Endothelial cell of umbilical vein (primary cell): ENCODE results near the gene CCSER1. TPM values are rescaled to one million over a fixed set of nuclear protein-coding genes. Genes with fewer than 3 reads are reported as not detected.

Experiments used
- BruUV-seq: library from RNA; stranded (reverse); fragments of 400-500 nt; replicated peaks from 2 replicates; lab custom pipeline; 2021; lab: Mats Ljungman, UMichigan
- CTCF ChIA-PET: fragments of 300-600, 350-600 bp; sonication (Branson Sonifier 250); formaldehyde crosslinking; loops from one replicate; lab custom pipeline; 2021; ENCODE audit warnings: antibody characterized with exemption, inconsistent platforms; lab: Charles Lee
- POLR2A ChIA-PET: fragments of 300-600, 350-600 bp; sonication (Branson Sonifier 250); formaldehyde crosslinking; loops from one replicate; lab custom pipeline; 2021; ENCODE audit warnings: antibody characterized with exemption, inconsistent platforms; lab: Charles Lee
- DNase-seq: peaks from one replicate; pipeline ENCODE4 v3.0.0-alpha.2; 2011; ENCODE audit warnings: low read depth, low spot score
- FAIRE-seq: peaks from 2 replicates; lab custom pipeline; 2011; peaks lifted over from hg19 to GRCh38; lab: Jason Lieb, UNC
- H2AFZ ChIP-seq: 2 replicates; pipeline ENCODE4 v1.6.0; 2012; ENCODE audit warnings: low read depth, low read length, control low read depth, inconsistent platforms
- H3K27ac ChIP-seq: 2 replicates; pipeline ENCODE4 v1.5.1; 2011; ENCODE audit warnings: low read depth, mild to moderate bottlenecking, control low read depth, low read length, moderate library complexity; ENCODE audit not compliant: insufficient read depth
- H3K27me3 ChIP-seq, 2 experiments: 2 replicates each; pipeline versions ENCODE4 v1.6.0 to v1.6.1; 2011; ENCODE audit warnings: low read length in 2 of 2, mixed read lengths in 1 of 2; ENCODE audit not compliant: control insufficient read depth in 2 of 2, insufficient read depth in 2 of 2
- H3K36me3 ChIP-seq, 2 experiments: 2 replicates in 1 of 2; 3 replicates in 1 of 2; pipeline ENCODE4 v1.5.1; 2011; ENCODE audit warnings: low read length in 2 of 2, mild to moderate bottlenecking in 1 of 2, moderate library complexity in 1 of 2; ENCODE audit not compliant: control insufficient read depth in 2 of 2, insufficient read depth in 2 of 2; ENCODE audit errors: extremely low read depth in 1 of 2
- H3K4me1 ChIP-seq: 3 replicates; pipeline ENCODE4 v1.5.1; 2011; ENCODE audit warnings: mild to moderate bottlenecking, low read length; ENCODE audit not compliant: control insufficient read depth, insufficient read depth; ENCODE audit errors: extremely low read depth
- H3K4me2 ChIP-seq: 2 replicates; pipeline ENCODE4 v1.6.1; 2011; ENCODE audit warnings: low read length, control low read depth, mixed read lengths; ENCODE audit not compliant: insufficient read depth
- H3K4me3 ChIP-seq, 3 experiments: fragments of 200-600 bp in 1 of 3; sonication (generic), shearing (Covaris generic) in 1 of 3; replicated peaks in 1 of 3; 2 replicates each; pipeline ENCODE4 v1.5.1; 2011 to 2016; ENCODE audit warnings: control low read depth in 3 of 3, low read length in 3 of 3, mild to moderate bottlenecking in 2 of 3, inconsistent platforms in 1 of 3, low read depth in 1 of 3, moderate library complexity in 1 of 3; ENCODE audit not compliant: insufficient read depth in 1 of 3
- H3K79me2 ChIP-seq: 2 replicates; pipeline ENCODE4 v1.6.0; 2012; ENCODE audit warnings: low read length, inconsistent platforms; ENCODE audit not compliant: control insufficient read depth, insufficient read depth
- H3K9ac ChIP-seq: replicated peaks from 2 replicates; pipeline ENCODE3; 2011; ENCODE audit warnings: low read length, control low read depth; ENCODE audit not compliant: insufficient read depth; ENCODE audit errors: extremely low read depth
- H3K9me1 ChIP-seq: replicated peaks from 3 replicates; pipeline ENCODE4 v1.6.0; 2011; ENCODE audit warnings: mild to moderate bottlenecking, low read length; ENCODE audit not compliant: control insufficient read depth, insufficient read depth; ENCODE audit errors: extremely low read depth
- H3K9me3 ChIP-seq: replicated peaks from 2 replicates; pipeline ENCODE4 v1.5.1; 2012; ENCODE audit warnings: low read length, inconsistent platforms; ENCODE audit not compliant: control insufficient read depth, insufficient read depth
- H4K20me1 ChIP-seq: replicated peaks from 2 replicates; pipeline ENCODE3; 2011; ENCODE audit warnings: mild to moderate bottlenecking, low read length; ENCODE audit not compliant: control insufficient read depth, insufficient read depth; ENCODE audit errors: extremely low read depth
- EZH2 ChIP-seq: IDR thresholded peaks from 2 replicates; pipeline ENCODE4 v1.6.1; 2012; ENCODE audit warnings: borderline replicate concordance, low read depth, mild to moderate bottlenecking, moderate library complexity, low read length, inconsistent platforms; ENCODE audit not compliant: severe bottlenecking
- FOS ChIP-seq: IDR thresholded peaks from 2 replicates; pipeline ENCODE4 v1.6.1; 2011; ENCODE audit warnings: mild to moderate bottlenecking, low read length, moderate library complexity, borderline replicate concordance; ENCODE audit not compliant: insufficient read depth
- GATA2 ChIP-seq: IDR thresholded peaks from 2 replicates; pipeline ENCODE4 v1.7.0; 2011; ENCODE audit warnings: low read depth, mild to moderate bottlenecking, moderate library complexity, mixed read lengths, low read length; ENCODE audit not compliant: insufficient read length, insufficient read depth
- JUN ChIP-seq: IDR thresholded peaks from 2 replicates; pipeline ENCODE4 v1.6.1; 2011; ENCODE audit warnings: borderline replicate concordance, low read depth; ENCODE audit not compliant: insufficient read length, insufficient read depth
- MYC ChIP-seq: IDR thresholded peaks from one replicate; pipeline ENCODE4 v1.6.1; 2011; ENCODE audit warnings: mild to moderate bottlenecking, low read depth, low read length
- POLR2A ChIP-seq: IDR thresholded peaks from 2 replicates; pipeline ENCODE4 v1.6.1; 2012; ENCODE audit warnings: low read depth, mild to moderate bottlenecking, control low read depth, low read length
- POLR2AphosphoS5 ChIP-seq: IDR thresholded peaks from 2 replicates; pipeline ENCODE4 v1.6.1; 2012; ENCODE audit warnings: low read depth, mild to moderate bottlenecking, control low read depth, low read length, moderate library complexity; ENCODE audit not compliant: insufficient read depth
- dilution Hi-C: fragments of 300-500 bp; cut with MboI; formaldehyde crosslinking; loops from one replicate; pipeline ENCODE4 v1.15.0; 2019; ENCODE audit warnings: low sequenced_read_pairs; ENCODE audit not compliant: extremely low pct_ligation_motif_present
- intact Hi-C: fragments of 100-400 bp; cut with micrococcal nuclease; formaldehyde crosslinking; loops from one replicate; pipeline ENCODE4 v1.10.0; 2022
- polyA plus RNA-seq, 4 experiments: library from polyadenylated mRNA; depleted of rRNA in 3 of 4; stranded (reverse) in 3 of 4; unstranded in 1 of 4; fragments of >200 nt; gene quantifications; 2 replicates each; pipeline versions ENCODE4 v1.2.1 to v1.2.3, GENCODE V29; 2011 to 2012; ENCODE audit warnings: missing spikeins in 1 of 4
- total RNA-seq: library from RNA; stranded (reverse); gene quantifications from 2 replicates; pipeline ENCODE4 v1.2.3, GENCODE V29; 2021
- TF ChIP-seq, protein P1 (sequence below): IDR thresholded peaks from 2 replicates; pipeline ENCODE4 v1.6.1; 2011; ENCODE audit not compliant: insufficient read depth, insufficient read length
- TF ChIP-seq, protein P2 (sequence below), 2 donors: IDR thresholded peaks; 1 replicate in 1 of 2; 2 replicates in 1 of 2; pipeline ENCODE4 v1.5.1; 2011; ENCODE audit warnings: low read length in 2 of 2, mild to moderate bottlenecking in 2 of 2, moderate library complexity in 2 of 2, control low read depth in 1 of 2, inconsistent platforms in 1 of 2, low read depth in 1 of 2; ENCODE audit not compliant: insufficient read depth in 1 of 2; ENCODE audit errors: extremely low read depth in 1 of 2

The CCSER1 gene
- total and polyA plus RNA-seq, 2 donors (not counting 3 experiments of a cell fraction or from before 2014, with no cell fraction given): 0.11 to 1.8 TPM

DNA sequence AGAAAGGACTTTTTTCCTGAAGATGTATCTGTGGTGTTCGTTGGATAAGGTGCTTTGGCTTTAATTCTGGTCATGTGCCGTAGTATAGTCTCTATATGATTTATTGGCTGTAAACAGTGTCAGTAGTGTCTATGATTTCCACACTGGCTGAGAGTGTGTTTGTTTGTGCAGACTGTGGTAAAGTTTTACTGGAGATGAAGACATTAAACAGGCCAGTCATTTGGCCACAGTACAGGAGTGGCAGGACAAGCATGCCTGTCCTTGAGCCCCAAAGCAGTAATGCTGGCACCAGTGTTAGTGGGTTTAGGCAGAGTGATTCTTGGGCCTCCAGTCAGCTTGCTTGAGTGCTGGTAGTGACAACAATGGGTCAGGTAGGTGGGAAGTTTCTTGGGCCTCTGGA lies 1152.7 kb downstream of the CCSER1 start:
- H3K27me3 ChIP-seq: no peaks in the 10 kb centered on the region
- H3K9me1 ChIP-seq: no peaks in the 10 kb centered on the region
- FAIRE-seq (no peak), DNase-seq (no peak)
- no peaks in the 10 kb centered on the region for H4K20me1 ChIP-seq
- no TSS peak for BruUV-seq
- H3K4me2 ChIP-seq: no peak overlapping the region
- no peak overlapping the region for H3K4me3 ChIP-seq
- no peaks in the 10 kb centered on the region for H3K4me1 ChIP-seq
- CTCF ChIA-PET: no interaction called here
- no peak overlapping the region for H3K9ac ChIP-seq
- TF ChIP-seq, protein P1, sequence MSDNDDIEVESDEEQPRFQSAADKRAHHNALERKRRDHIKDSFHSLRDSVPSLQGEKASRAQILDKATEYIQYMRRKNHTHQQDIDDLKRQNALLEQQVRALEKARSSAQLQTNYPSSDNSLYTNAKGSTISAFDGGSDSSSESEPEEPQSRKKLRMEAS: no peak
- TF ChIP-seq JUN (no peak), MYC (no peak), EZH2 (no peak), FOS (no peak), POLR2AphosphoS5 (no peak), GATA2 (no peak), POLR2A (no peak)
- TF ChIP-seq, protein P2, sequence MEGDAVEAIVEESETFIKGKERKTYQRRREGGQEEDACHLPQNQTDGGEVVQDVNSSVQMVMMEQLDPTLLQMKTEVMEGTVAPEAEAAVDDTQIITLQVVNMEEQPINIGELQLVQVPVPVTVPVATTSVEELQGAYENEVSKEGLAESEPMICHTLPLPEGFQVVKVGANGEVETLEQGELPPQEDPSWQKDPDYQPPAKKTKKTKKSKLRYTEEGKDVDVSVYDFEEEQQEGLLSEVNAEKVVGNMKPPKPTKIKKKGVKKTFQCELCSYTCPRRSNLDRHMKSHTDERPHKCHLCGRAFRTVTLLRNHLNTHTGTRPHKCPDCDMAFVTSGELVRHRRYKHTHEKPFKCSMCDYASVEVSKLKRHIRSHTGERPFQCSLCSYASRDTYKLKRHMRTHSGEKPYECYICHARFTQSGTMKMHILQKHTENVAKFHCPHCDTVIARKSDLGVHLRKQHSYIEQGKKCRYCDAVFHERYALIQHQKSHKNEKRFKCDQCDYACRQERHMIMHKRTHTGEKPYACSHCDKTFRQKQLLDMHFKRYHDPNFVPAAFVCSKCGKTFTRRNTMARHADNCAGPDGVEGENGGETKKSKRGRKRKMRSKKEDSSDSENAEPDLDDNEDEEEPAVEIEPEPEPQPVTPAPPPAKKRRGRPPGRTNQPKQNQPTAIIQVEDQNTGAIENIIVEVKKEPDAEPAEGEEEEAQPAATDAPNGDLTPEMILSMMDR (IDR thresholded peaks at IDR 0.05; ENCODE audit: extremely low read depth in 1 of 2, insufficient read depth in 1 of 2, low read depth in 1 of 2, low read length in 2 of 2): no peak
- H2AFZ ChIP-seq: no peak overlapping the region
- dilution Hi-C loops (no loop called here), intact Hi-C loops (no loop called here)
- POLR2A ChIA-PET: no interaction called here
- H3K36me3 ChIP-seq: no peaks in the 10 kb centered on the region
- no peak overlapping the region for H3K27ac ChIP-seq
- H3K79me2 ChIP-seq: no peaks in the 10 kb centered on the region
- no peaks in the 10 kb centered on the region for H3K9me3 ChIP-seq
